AG09319 (cell line): ENCODE results near the gene AVPI1.
A peak's percentile ranks its signal among the peaks of the same experiment; 100 is the strongest.

ENCODE experiments used
- DNase-seq: peaks from one replicate; pipeline ENCODE4 v3.0.0-alpha.2; 2010; ENCODE audit warnings: low read depth; ENCODE audit errors: extremely low read depth
- TF ChIP-seq, protein P1 (sequence below): IDR thresholded peaks from 2 replicates; pipeline ENCODE4 v1.5.1; 2011; ENCODE audit warnings: low read depth, mild to moderate bottlenecking, inconsistent platforms, low read length, moderate library complexity

Gene AVPI1

GRCh38 chr10:97717627-97718026 is 30.6 kb upstream of the AVPI1 start:
- TF ChIP-seq, protein P1, sequence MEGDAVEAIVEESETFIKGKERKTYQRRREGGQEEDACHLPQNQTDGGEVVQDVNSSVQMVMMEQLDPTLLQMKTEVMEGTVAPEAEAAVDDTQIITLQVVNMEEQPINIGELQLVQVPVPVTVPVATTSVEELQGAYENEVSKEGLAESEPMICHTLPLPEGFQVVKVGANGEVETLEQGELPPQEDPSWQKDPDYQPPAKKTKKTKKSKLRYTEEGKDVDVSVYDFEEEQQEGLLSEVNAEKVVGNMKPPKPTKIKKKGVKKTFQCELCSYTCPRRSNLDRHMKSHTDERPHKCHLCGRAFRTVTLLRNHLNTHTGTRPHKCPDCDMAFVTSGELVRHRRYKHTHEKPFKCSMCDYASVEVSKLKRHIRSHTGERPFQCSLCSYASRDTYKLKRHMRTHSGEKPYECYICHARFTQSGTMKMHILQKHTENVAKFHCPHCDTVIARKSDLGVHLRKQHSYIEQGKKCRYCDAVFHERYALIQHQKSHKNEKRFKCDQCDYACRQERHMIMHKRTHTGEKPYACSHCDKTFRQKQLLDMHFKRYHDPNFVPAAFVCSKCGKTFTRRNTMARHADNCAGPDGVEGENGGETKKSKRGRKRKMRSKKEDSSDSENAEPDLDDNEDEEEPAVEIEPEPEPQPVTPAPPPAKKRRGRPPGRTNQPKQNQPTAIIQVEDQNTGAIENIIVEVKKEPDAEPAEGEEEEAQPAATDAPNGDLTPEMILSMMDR: no peak
- DNase-seq: no peak

- no peak for DNase-seq
- TF ChIP-seq, protein P1: no peak
These were observed 28.3 kb upstream of the AVPI1 start for GRCh38 chr10:97715259-97715874.

GRCh38 chr10:97714401-97715258 is 27.6 kb upstream of the AVPI1 start:
- DNase-seq: peak; percentile 61
- TF ChIP-seq, protein P1: no peak

DNA sequence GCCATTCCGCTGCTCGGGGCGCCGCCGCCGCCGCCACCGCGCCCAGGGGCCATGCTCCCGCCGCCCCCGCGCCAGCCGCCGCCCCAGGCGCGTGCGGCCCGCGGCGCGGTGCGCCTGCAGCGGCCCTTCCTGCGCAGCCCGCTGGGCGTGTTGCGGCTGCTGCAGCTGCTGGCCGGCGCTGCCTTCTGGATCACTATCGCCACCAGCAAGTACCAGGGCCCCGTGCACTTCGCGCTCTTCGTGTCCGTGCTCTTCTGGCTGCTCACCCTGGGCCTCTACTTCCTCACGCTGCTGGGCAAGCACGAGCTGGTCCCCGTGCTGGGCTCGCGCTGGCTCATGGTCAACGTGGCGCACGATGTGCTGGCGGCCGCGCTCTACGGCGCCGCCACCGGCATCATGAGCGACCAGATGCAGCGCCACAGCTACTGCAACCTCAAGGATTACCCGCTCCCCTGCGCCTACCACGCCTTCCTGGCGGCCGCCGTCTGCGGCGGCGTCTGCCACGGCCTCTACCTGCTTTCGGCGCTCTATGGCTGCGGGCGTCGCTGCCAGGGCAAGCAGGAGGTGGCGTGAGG is 26.9 kb upstream of the AVPI1 start:
- TF ChIP-seq, protein P1: peak; percentile 25
- no peak for DNase-seq

GRCh38 chr10:97713339-97713825 is 26.3 kb upstream of the AVPI1 start, which contains the start of gene MARVELD1:
MARVELD1 (plus strand) TSS chr10:97713730; CDS start chr10:97713877, 147 bp downstream.
- TF ChIP-seq, protein P1: no peak
- peak; percentile 73 for DNase-seq

DNA sequence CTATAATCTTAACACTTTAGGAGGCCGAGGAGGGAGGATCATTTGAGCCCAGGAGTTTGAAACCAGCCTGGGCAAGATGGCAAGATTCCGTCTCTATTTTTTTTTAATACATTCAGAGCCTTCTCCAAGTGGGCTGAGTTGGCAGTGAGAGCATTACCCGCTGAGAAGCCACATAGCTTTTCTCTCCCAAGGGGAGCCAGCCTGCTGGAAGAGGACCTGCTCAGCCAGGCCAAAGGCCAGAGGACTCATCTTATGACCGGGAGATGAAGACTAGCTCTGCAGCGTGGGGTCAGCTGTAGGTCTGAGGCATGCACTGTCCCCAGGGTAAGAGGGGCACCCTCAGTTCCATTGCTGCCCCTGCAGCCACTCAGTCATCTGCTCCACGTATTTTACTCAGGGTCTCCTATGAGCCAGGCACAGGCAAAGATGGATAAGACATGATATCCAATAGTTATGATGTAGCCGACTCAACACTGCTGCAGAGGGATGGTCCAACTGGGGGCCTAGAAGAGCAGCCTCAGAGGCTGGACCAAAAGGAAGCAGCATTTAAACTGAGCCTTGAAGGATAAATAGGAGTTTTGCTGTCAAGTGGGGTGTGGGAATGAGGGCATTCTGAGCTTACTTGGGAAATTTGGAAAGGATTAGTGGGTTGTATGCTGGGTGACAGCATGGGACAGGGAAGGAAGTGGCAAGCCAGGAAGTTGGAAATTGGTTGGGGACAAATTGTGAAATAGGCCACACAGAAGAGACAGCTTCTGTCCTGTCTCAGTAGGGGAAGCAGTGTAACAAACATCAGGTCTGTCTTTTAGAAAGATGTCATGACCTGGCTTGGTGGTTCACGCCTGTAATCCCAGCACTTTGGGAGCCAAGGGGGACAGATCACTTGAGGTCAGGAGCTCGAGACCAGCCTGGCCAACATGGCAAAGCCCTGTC is 24.9 kb upstream of the AVPI1 start:
- TF ChIP-seq, protein P1: no peak
- no peak for DNase-seq
